A204.1 (cell line): Measurements from ENCODE around the gene MAPK8IP3.

Experiments used
- FAIRE-seq: peaks from 2 replicates; lab custom pipeline; 2012; peaks lifted over from hg19 to GRCh38; lab: Jason Lieb, UNC

Gene MAPK8IP3

DNA sequence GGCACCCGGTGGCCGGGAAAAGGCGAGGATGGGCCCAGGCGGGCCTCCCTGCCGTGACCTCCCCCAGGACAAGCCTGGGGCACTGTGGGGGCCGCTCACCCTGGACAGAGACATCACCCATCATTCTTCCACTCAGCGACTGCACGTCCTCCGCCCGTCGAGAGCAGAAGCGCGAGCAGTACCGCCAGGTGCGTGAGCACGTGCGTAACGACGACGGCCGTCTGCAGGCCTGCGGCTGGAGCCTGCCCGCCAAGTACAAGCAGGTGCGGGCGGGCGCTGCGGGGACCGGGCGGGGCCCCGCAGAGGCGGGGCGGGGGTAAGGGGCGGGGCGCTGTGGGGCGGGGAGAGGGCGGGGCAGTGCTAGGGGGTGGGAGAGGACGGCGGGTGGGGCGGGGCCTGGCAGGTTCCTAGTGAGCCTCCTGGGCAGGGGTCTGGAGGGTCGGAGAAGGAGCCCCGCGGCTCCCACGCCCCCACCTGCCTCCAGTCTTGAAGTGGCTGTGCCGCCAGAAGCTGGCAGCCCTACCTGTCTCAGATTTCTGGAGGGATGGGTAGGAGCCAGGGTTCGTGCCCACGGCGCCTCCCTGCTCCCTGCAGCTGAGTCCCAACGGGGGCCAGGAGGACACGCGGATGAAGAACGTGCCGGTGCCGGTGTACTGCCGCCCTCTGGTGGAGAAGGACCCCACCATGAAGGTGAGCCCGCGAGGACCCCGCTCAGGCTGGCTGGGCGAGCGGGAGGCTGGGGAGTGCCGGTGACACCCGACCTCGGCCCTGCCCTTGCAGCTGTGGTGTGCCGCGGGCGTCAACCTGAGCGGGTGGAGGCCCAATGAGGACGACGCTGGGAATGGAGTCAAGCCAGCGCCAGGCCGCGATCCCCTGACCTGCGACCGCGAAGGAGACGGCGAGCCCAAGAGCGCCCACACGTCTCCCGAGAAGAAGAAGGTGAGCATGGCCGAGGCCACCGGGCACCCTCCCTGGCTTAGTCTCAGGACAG is 57.8 kb downstream of the MAPK8IP3 start:
- no peak for FAIRE-seq

DNA sequence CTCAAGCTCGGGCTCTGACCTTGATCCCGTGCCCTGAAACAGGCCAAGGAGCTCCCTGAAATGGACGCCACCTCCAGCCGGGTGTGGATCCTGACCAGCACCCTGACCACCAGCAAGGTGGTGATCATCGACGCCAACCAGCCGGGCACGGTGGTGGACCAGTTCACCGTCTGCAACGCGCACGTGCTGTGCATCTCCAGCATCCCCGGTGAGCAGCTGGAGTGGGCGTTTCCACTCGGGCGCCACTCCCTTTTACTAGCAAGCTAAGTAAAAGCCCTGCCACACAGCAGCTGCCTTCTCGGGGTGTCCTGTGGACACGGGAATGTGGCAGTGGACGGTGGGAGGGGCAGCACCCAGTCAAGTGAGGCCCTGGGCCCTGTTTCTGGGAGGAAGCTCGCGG is 59.0 kb downstream of the MAPK8IP3 start:
- FAIRE-seq, result no peak

DNA sequence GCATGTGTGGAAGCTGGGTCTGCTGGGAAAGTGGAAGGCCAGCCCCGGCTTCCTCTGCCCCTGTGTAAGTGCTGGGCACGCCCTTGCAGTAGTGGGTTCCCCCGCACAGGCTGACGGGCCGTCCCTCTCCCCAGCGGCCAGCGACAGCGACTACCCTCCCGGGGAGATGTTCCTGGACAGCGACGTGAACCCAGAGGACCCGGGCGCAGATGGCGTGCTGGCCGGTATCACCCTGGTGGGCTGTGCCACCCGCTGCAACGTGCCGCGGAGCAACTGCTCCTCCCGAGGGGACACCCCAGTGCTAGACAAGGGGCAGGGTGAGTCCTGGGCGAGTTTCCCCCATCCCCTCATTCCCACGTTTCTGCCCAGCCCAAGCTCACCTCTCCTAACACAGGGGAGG is 59.8 kb downstream of the MAPK8IP3 start:
- no peak for FAIRE-seq

DNA sequence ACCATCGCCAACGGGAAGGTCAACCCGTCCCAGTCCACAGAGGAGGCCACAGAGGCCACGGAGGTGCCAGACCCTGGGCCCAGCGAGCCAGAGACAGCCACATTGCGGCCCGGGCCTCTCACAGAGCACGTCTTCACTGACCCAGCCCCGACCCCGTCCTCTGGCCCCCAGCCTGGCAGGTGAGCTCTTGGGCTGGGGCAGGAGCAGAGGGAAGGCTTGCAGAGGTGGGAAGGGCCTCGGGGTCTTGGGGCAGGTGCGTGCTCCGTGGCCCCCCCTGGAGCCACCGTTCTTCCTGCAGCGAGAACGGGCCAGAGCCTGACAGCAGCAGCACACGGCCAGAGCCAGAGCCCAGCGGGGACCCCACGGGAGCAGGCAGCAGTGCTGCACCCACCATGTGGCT is 60.2 kb downstream of the MAPK8IP3 start:
- FAIRE-seq, result no peak

DNA sequence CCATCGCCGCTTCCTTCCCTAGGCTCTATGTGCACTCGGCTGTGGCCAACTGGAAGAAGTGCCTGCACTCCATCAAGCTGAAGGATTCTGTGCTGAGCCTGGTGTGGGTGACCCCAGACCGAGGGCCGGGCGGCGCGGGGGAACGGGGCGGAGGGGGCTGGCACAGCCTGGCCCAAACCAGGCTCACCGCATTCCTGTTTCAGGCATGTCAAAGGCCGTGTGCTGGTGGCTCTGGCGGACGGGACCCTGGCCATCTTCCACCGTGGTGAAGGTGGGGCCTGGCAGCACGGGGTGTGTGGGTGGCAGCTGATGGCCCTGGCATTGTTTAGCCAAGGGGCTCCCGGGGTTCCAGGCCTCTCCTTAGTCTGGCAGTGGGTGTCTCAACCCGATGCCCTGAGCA is 60.7 kb downstream of the MAPK8IP3 start:
- FAIRE-seq, result no peak

DNA sequence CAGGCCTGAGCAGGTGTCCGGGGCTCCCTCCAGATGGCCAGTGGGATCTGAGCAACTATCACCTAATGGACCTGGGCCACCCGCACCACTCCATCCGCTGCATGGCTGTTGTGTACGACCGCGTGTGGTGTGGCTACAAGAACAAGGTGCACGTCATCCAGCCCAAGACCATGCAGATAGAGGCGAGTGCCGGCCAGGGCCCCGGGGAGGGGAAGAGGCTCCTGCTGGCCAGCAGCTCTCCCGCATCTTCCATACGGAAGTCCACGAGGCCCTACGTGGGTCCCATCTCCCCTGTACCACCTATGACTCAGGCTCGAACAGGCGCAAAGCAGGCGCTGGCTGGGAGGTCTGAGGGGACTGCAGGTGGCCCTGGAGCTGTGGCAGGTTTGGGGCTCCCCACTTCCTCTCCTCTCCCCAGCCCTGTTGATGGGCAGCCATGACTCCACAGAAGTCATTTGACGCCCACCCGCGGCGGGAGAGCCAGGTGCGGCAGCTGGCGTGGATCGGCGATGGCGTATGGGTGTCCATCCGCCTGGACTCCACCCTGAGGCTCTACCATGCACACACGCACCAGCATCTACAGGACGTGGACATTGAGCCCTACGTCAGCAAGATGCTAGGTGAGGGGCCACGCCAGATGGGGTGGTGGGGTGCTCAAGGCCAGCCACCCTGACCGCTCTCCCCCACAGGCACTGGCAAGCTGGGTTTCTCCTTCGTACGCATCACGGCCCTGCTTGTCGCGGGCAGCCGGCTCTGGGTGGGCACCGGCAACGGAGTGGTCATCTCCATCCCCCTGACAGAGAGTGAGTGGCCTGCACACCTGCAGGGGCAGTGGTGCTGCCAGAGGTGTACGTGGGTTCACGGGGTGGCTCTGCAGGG is 61.4 kb downstream of the MAPK8IP3 start:
- FAIRE-seq, result no peak

DNA sequence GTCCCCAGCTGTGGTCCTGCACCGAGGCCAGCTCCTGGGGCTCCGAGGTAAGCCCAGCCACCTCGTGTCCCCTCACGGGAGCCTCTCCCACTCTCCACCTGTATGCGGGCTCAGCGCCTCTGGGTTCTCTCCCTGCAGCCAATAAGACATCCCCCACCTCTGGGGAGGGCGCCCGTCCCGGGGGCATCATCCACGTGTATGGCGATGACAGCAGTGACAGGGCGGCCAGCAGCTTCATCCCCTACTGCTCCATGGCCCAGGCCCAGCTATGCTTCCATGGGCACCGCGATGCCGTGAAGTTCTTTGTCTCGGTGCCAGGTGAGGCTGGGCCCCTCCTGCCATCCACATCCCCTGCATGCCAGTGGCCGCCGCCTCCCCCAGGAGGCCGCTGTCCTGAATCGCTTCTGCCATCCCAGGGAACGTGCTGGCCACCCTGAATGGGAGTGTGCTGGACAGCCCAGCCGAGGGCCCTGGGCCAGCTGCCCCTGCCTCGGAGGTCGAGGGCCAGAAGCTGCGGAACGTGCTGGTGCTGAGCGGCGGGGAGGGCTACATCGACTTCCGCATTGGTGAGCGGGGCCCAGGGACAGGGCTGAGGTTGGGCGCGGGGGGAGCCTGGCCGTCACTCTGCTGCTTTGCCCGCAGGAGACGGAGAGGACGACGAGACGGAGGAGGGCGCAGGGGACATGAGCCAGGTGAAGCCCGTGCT is 62.2 kb downstream of the MAPK8IP3 start:
- no peak for FAIRE-seq

DNA sequence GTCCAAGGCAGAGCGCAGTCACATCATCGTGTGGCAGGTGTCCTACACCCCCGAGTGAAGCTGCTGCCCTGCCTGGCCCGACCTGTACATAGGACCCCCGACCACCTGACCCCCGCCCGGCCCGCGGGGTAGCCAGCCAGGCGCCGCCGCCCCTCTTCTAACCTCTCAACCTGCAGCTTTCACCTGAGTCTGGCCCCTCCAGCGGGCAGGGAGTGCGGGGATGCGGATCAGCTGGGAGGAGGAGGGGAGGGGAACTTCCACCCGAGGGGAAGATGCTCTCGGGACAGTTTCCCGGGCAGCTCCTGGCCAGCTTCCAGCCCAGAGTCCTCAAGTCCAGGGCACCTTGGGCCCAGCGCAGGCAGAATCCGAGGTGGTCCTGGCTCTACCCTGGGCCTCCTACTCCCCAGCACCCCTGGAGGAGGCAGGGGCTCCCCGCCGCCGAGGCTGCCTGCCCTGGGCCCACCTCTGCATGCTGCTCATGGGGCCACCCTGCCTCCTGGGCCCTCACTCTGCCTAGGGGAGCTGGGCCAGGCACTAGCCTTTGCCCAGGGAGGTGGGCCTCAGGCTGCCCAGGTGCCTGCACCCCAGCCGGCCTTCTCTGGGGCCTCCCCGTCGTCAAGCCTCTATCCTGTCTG is 62.9 kb downstream of the MAPK8IP3 start:
- no peak for FAIRE-seq

DNA sequence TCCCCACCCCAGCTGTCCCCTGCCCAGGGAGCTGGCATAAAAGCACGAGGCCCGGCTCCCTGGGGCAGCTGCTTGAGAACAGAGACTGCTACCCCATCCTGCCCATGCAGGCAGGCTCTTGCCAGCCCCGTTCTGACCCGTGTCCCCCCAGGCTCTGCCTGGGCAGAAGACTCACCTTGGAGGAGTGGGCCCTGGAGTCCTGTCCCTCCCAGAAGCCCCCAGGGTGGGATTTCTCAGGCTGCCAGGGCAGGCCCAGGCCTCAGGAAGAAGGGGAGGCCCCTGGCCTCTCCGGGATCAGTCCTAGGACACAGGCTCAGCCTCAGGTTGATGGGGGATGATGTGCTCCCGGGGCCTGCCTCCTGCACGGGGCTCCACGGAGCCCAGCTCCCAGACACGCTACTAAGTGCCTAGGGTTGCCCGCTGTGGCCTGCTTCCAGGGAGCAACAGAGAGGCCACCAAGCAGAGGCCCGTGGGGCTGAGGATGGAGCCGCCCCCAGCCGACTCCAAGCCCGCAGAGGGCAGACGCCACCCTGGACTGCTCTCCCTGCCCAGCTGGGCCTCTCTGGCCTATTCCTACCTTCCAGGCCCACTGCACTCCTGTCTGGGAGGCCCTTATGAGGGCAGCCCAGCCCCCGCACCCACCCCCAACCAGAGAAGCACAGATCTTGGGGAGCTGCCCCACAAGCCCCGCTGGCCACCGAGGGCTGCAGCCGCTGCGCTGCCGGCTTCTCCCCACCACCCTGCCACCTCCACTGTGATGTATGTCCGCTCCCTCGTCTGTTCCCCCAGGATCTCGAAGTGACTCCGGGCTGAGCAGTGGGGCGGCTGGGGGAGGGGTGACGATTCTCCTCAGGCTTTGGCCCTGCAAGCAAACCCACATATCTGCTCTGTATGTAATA is 63.7 kb downstream of the MAPK8IP3 start:
- FAIRE-seq, result no peak

DNA sequence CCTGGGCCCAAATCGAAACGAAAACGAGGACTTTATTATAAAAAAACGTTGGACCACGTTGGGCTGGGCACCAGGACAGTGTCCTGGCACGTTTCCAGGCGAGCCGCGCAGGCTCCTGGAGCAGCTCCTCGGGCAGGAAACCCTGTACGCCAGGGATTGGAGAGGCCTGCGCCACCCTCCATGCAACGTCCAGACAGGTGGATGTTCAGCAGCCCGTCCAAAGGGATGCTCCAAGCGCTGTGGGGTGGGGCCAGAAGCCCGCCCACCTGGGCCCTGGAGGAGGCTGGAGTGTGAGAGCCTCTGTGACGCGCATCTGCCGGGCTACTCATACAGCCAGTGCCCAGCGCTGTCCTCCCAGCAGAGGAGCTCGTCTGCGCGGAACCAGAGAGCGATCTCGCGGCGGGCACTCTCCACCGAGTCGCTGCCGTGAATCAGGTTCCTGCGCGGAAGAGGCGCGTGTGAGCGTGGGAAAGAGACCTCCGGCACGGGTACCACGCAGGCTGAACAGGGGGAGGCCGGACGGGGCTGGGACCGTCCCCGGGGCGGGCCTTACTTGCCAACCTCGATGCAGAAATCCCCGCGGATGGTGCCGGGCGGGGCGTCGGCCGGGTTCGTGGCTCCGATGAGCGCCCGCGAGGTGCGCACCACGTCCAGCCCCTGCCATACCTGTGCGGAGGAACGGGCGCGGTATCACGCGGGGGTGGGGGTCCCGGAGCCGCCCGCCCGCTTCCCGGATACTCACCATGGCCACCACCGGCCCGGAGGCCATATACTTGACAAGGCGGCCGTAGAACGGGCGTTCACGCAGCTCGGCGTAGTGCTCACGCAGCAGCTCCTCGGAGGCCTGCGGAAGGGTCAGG is 64.6 kb downstream of the MAPK8IP3 start:
- no peak for FAIRE-seq

DNA sequence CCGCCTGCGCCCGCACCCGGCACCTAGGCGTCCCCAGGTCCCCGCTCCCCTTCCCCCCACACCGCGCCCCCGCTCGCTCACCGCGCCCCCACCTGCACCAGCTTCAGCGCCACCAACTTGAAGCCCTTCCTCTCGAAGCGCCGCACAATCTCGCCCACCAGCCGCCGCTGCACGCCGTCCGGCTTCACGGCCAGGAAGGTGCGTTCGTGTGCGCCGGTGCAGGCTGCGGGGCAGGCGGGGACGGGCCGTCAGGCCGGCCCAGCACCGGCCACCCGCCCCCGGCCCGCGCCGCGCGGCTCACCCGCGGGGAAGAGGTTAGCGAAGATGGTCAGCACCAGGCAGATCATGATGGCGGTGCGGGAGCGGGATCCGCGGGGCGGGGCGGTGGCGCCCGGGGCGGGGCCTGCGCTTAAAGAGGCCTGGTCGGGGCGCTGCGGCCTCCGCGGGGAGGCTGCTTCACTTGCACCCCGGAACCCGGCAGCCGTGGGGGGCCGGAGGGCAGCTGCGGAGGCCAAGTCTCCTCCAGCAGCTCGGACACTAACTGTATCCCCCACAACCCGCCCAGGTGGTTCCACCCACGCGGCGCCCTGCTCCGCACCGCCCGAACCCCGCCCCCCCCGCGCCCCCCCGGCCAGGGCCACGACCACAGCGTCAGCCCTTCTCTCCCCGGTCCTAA is 65.3 kb downstream of the MAPK8IP3 start, which contains the start of gene NME3:
TSS of gene NME3 (minus strand) at position 356 of the 676 bp plus-strand sequence. CDS start at position 347, 9 bp downstream.
- no peak for FAIRE-seq

DNA sequence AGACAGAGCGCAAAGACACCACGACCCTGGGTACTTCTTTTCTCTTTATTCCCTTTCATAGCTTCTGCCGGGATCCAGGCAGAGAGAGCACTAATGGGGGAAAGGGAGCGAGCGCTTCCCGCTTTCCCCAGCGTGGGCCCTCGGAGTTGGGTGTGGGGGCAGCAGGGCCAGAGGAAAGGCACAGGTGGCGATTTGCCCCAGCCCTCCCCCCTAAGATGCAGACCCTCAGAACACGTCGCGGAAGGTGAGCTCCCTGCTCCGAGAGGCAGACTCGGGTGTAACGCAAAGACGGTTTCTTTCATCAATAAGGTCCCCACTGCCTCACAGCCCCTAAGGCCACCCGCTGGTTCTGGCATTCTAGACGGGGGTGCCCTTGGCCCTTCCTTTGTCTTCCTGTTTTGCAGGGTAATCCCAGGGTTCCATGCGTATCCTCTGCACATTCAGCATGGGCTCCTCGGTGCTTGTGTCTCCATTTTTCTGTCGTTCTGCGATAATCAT is 65.9 kb downstream of the MAPK8IP3 start:
- no peak for FAIRE-seq

DNA sequence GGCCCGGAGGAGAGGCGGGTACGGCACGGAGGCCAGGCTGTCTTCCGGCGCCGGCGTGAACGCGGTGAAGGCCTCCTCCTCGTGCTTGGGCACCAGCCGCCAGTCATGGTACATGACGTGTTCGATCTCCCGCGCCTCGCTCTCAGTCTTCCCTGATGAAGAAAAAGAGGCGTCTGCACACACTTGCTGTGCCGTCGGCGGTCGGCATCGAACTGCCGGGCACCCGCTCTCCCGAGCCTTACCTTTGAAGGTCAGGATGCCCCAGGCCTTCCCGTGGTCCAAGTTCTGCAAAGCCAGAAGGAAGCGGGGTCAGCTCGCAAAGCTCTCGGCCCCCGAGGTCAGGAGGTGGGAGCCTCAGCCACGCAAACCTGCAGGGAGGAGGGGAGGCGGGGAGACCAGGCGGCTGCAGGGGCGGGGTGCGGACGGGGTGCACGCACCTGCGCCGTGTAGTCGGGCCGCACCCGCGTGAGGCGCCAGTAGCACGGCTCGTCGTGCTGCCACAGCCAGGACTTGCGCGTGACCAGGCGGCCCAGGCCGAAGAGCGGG is 66.4 kb downstream of the MAPK8IP3 start, which contains the start of gene EME2:
TSS of gene EME2 (plus strand) at position 449 of the 546 bp plus-strand sequence. CDS start 418 bp downstream, outside the sequence.
- FAIRE-seq, result no peak

DNA sequence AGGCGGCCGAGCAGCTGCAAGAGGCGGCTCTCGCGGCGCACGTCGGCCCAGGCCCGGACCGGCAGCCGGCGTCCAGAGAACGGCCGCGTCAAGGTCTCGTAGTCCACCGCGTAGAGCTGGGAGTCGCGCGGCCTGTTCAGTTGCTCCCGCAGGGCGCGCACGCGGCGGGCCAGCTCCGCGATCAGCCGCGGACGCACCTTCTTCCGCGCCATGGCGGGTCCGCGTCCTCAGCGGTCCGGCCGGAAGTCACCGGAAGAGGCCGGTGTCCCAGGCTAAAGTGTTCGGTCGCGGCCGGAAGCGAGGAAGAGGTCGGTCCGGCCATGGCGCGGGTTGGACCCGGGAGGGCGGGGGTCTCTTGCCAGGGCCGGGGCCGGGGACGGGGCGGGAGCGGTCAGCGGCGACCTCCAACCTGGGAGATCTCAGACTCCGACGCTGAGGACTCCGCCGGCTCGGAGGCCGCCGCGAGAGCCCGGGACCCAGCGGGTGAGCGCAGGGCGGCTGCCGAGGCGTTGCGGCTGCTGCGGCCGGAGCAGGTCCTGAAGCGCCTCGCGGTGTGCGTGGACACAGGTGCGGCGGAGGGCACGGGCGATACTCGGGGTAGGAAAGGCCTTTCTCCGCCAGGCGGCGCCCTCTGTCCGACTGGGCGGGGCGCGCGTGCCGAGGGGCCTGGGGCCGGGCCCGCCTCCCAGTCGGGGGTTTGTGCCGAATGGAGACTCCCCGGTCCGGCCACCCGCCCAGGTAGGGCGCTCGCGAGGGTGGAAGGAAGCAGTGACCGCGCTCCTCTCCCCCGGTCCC is 67.1 kb downstream of the MAPK8IP3 start, which contains the start of gene MRPS34:
TSS of gene MRPS34 (minus strand) at position 227 of the 795 bp plus-strand sequence. CDS start at position 212, 15 bp downstream.
- FAIRE-seq, result no peak

DNA sequence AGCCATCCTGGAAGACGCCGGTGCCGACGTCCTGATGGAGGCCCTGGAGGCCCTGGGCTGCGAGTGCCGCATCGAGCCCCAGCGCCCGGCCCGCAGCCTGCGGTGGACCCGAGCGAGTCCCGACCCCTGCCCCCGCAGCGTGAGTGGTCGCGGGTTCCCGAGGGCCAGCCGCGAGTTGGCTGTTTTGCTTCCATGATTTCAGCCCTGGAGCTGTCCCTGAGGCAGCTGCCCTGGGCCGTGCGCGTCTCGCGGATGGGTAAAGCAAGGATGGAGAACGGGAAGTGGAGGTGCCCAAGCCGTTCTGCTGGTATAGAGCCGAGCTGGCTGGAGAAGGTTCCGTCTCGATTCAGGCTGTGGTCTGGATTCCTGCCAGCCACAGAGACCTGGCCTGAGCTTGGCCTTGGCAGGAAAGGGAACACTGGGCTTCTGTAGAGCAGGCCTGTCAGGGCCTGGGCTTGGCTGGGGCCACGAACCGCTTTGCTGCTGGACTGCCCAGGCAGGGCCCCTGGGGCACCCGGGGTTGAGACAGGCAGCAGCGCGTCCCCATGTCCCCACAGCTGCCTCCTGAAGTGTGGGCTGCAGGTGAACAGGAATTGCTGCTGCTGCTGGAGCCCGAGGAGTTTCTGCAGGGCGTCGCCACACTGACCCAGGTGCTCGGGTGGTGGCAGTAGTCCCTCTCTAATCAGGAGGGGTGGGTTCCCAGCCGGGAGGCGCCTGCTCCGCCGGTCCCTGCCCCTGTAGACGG is 67.9 kb downstream of the MAPK8IP3 start:
- FAIRE-seq, result no peak

DNA sequence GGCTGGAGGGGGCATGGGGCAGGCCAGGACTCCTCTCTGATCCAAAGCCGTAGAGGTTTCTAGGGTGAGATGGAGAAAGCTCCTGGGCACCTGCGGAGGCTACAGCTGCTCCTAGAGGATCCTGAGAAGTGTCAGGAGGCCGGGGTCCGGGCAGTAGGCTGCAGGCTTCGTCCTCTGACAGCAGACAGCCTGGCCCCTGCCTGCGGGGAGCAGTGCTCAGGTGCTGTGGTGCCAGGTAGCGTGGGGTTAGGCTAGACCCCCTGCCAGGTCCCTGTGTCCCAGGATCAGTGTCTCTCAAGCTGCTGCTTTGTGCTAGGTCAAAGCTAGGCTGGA is 68.4 kb downstream of the MAPK8IP3 start:
- no peak for FAIRE-seq
